GM21423 (cell line): Measurements from ENCODE around the gene WAS.
"Not testable (repeated sequence)": the region's sequence is repeated elsewhere in the genome, so short reads cannot be mapped to it uniquely, and the experiment has no call there.

Experiments
- ATAC-seq: cut with Tn5 transposase; IDR thresholded peaks from one replicate; pipeline ENCODE4 v1.9.1; 2021; ENCODE audit warnings: mild to moderate bottlenecking, moderate library complexity; ENCODE audit not compliant: unreplicated experiment

Gene WAS

DNA sequence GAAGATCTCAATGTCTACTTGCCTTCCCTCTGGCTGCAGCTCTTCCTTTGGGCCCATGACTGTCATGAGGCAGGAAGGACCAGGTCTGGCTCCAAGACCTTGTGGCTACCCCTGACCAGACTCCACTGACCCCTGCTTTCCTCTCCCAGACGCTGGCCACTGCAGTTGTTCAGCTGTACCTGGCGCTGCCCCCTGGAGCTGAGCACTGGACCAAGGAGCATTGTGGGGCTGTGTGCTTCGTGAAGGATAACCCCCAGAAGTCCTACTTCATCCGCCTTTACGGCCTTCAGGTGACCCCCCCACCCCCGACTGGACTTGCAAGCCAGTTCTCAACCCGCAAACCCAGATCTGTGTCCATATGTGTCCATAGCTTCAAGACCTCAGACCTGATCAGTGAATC is 535 bp downstream of the WAS start:
- no peak for ATAC-seq

DNA sequence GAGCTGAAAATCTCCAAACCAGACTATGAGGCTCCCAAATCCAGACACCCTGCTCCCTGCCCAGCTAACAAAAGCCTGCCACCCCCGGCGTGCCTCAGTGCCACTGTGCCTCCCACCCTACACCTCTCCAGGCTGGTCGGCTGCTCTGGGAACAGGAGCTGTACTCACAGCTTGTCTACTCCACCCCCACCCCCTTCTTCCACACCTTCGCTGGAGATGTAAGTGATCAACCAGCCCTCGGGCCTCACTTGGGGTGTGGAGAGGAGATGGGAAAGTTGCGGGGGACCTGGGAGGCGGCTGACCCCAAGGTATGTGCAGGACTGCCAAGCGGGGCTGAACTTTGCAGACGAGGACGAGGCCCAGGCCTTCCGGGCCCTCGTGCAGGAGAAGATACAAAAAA is 1.8 kb downstream of the WAS start:
- no peak for ATAC-seq

DNA sequence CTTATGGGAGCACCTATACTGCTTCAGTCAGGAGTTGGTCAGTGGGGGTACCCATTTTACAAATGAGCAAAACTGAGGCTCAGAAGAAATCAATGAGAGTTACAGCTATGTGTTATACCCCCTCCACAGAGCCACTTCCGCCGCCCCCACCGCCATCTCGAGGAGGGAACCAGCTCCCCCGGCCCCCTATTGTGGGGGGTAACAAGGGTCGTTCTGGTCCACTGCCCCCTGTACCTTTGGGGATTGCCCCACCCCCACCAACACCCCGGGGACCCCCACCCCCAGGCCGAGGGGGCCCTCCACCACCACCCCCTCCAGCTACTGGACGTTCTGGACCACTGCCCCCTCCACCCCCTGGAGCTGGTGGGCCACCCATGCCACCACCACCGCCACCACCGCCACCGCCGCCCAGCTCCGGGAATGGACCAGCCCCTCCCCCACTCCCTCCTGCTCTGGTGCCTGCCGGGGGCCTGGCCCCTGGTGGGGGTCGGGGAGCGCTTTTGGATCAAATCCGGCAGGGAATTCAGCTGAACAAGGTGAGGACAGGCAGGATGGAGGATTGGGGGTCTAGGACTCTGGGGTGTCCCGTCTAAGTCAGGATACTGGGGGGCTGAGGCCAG is 5.0 kb downstream of the WAS start:
- no peak for ATAC-seq

DNA sequence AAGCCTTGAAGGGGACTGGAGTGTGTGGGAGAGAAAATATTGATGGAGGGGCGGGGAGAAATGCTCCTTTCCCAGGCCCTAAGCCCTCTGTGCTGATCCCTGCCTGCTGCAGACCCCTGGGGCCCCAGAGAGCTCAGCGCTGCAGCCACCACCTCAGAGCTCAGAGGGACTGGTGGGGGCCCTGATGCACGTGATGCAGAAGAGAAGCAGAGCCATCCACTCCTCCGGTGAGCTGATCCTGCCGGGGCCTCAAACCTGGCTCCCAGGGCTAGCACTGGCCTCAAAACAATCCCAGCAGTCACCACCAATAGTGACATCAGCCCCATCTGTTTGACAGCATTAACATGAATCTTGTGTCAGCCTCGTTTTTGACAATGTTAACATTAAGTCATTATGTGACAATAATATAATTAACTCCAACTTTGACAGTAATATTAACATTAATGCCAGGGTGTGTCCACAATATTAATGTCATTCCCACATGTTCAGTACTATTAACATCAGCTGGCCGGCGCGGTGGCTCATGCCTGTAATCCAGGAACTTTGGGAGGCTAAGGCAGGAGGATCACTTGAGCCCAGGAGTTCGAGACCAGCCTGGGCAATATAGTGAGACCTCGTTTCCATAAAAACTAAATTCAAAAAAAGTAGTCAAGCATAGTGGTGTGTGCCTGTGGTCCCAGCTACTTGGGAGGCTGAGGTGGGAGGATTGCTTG is 5.8 kb downstream of the WAS start:
- no peak for ATAC-seq

DNA sequence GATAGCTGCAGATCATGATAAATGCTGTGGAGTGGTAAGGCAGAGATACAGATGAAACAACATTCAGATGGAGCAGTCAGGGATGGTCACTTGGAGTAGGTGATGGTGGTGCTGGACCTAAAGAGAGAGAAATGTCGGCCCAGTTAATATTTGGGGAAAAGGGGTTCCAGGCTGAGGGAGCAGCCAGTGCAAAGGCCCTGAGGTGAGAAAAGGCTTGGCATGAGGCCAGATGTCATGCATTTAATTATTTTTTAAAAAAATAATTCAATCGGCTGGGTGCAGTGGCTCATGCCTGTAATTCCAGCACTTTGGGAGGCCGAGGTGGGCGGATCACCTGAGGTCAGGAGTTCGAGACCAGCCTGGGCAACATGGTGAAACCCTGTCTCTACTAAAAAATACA is 8.1 kb downstream of the WAS start:
- ATAC-seq: not testable (repeated sequence)

DNA sequence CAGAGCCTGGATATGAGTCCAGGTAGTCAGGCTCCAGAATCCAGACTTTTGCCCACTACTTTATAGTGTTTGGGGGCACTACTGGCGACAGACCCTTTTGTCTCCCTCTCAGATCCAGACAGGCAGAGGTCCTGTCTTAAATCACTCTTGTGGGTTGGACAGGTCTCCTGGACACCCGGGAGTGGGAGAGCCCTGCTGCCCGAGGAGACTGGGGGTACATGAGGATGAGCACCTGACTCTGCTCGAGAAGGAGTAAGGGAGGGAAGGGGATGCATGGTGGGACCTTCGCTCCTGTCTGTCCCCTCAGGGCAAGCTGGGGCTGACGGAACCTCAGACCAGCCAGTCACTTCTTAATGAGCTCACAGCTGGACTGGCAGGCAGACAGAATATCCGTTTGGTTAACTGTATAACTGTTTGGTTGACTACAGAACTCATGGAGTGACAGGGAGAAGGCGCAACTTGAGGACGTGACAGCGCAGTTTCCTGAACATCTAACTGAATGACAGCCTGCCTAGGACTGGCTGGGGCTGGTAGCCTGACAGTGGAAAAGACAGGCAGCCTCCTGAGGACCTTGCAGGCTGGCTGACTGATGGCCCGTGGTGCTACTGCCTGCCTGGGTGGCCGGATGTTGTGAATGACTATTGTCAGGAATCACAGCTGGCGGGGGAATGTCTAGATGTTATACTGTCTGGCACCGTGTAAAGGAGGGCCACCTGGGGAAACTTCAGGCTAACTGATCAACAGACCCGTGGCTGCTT is 11.4 kb downstream of the WAS start:
- no peak for ATAC-seq

DNA sequence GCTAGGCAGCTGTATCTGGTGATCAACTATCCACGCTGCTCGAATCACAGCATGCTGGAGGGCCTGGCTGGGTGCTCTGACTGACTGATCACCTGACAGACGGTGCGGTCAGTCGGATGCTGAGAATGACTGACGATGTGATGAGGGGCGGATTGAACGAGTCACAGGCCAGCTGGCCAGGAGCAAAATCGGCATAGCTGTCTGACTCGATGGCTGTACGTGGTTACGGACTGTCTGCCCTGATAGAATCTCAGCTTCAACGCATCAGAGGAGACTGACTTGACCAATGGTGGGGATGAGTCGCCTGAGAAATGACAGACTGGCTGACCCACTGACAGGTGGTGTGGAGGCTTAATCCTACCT is 11.9 kb downstream of the WAS start:
- ATAC-seq: no peak

DNA sequence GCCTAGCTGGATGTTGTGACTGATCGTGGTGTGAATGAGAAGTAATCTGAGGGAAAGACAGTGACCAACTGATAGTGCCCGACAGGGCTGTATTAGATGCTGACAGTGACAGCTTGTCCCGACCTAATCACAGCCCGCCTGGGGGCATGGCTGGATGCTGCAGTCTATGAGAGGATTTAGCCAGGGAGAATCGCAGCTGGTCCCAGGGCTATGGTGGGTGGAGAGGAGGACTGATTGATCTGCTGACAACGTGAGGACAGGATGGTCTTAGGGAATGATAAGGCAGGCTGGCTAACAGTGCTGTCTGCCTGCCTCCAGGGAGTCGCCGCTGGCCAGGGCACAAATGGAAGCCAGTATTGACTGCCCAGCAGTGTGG is 12.3 kb downstream of the WAS start:
- no peak for ATAC-seq

DNA sequence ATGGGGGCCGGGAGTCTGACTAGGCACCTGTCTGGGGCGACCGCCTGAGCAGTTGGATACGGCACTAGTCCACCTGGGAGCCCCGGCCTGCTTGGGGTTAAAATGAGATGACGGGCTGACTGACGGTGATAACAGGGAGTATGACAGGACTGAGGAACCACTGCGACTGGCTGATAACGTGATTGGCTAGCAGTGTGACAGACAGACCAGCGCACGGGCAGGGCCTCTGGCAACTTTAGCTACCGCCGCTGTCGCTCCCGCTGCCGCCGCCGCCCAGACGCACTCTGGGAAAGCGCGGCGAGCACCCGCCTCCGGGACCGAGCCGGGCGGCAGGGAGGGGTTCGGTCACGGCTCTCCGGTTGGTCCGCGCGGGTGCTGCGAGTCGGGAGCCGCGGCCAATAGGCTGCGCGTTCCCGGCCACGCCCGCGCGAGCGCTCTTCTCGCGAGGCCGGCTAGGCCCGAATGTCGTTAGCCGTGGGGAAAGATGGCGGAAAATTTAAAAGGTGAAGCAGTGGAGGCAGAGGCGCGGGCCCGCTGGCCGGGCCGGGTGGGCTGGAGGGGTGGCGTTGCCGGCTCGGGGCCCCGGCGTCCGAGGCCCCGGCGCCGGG is 12.8 kb downstream of the WAS start, which contains the start of gene SUV39H1:
Gene SUV39H1, plus strand, starts transcription at position 434 of the 608 bp plus-strand sequence. Its CDS starts 51 bp downstream, at position 485.
- ATAC-seq: peak; percentile 82

DNA sequence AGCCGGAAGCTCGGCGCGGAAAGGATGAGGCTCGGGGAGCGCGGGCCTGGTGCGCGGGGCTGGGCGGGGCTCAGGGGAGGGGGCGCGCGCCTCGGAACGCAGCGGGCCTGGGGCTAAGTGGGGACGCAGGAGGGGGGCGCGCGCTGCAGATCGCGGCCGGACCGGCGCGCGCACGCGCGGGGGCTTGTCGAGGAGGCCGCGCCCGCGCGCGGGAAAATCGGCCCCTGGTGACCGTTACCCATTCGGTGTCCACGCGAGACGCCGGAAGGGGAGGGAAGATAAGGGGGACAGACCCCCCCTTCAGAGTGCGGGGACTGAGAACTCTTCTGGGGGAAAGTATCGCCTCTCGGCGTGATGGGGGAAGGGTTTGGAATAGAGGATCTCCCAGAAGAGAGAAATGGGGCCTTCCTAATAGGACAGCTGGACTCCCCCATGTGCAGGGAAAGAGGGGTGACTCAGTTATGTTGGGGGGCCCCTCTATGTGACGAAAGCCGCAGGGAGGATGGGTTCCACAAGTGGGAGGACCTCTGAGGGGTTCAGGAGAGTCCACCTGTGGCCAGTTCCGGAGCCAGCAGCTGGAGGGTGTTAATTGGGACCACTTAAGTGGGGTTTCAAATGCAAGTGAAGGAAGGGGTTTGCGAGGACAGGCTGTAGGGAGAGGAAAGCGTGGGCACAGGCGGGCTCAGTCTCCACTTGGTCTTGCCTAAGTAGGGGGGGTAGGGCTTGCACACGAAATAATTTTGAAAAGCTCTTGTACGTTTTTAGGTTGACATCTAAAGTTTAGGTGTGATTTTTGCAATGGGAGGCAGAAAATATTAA is 13.5 kb downstream of the WAS start:
- ATAC-seq: peak; percentile 5

DNA sequence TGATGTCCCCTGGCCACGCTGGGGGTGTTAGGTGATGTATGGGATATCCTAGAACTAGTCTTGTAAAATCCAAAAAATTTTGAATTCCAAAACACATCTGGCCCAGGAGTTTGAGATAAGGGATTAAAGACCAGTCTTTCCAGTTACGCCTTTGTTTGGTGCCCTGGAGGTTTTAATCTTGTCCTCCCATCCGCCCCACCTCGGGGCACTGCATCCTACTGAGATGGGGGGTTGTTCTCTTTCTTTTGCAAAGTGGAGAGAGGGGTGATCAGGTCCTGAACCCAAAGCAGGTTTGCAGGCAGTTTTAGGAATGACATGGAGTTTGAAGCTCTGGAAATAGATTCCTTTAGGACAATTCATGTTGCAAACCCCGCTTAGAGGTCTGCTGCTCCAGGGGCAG is 14.7 kb downstream of the WAS start:
- ATAC-seq: no peak

DNA sequence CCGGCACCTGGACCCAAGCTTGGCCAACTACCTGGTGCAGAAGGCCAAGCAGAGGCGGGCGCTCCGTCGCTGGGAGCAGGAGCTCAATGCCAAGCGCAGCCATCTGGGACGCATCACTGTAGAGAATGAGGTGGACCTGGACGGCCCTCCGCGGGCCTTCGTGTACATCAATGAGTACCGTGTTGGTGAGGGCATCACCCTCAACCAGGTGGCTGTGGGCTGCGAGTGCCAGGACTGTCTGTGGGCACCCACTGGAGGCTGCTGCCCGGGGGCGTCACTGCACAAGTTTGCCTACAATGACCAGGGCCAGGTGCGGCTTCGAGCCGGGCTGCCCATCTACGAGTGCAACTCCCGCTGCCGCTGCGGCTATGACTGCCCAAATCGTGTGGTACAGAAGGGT is 16.6 kb downstream of the WAS start:
- ATAC-seq: no peak

DNA sequence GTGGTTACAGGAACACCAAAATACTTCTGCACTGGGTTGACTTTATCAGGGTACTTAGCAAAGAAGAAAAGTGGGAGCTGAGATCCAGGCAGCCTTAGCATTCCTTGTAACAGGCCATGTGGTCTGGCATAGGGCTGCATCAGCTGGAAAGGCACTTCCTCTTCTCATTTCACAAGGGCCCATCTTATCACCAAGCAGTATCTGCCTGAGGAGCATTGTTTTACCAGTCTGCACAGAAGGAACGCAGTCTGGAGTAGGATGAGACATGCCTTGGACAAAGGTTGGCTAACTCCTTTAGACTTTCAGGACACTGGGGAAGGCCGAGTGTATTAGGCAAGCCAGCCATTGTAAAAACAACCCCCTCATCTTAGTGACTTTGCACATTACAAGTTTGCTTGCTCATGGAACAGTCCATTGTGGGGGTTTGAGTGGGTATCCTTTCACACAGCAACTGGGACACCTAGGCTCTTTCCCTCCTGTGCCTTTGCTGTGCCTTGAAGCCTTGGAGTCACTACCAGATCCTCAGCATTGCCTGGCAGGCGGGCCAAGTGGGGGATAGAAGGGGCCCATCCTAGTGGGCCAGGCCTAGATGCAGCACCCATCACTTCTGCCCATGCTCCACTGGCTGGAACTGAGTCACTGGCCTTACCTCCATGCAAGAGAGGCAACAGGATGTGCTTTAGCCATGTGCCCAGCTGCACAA is 17.5 kb downstream of the WAS start:
- no peak for ATAC-seq

DNA sequence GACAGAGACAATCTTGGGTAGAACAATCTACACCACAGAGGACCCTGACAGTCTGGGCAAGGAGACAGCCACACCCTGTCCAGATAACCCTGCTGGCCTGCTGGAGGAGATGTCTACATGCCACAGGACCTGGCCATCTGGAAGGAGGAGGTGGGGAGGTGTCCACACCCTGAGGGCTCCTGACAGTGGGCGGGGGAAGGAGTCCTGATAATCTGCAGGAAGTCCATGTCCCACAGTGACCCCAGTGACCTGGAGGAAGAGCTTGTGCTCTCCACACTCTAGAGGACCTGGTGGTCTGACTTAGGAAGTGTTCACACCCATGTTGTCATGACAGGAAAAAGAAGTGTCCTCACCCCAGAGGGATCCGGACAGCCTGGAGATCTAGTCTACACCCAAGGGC is 18.4 kb downstream of the WAS start:
- no peak for ATAC-seq

DNA sequence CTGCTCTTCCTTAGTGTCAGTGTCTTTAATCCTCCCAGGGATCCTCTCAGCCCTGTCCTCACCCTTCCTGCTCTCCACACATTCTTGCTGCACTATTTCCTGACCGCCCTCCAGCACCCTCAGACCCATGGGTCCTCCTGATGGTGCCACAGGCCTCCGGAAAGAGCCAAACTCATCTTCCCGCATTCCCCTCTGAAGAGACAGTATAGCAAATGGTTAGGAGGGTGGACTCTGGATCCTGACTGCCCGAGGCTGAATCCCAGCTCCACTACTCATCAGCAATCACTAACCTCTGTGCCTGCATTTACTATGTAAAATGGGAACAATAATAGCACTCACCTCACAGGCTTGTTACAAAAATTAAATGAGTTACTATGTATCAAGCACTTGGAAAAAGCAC is 19.1 kb downstream of the WAS start:
- no peak for ATAC-seq

DNA sequence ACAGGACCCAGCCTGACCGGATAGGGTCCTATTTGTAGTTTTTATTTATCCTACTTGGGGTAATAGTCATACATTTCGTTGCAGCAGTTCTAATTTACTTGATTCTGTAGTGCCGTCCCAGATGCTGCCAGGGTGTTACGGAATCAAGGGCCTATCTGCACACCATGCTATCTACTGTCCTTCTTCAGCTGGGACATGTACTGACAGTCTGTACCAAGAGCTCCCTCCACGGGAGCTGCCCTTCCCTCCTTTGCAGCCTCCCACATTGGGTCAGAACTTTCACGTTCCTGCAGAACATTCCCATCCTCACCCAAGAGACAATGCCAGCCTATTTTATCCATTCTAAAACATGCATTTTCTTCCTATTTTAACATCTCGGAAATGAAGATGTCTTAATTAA is 19.6 kb downstream of the WAS start:
- no peak for ATAC-seq

DNA sequence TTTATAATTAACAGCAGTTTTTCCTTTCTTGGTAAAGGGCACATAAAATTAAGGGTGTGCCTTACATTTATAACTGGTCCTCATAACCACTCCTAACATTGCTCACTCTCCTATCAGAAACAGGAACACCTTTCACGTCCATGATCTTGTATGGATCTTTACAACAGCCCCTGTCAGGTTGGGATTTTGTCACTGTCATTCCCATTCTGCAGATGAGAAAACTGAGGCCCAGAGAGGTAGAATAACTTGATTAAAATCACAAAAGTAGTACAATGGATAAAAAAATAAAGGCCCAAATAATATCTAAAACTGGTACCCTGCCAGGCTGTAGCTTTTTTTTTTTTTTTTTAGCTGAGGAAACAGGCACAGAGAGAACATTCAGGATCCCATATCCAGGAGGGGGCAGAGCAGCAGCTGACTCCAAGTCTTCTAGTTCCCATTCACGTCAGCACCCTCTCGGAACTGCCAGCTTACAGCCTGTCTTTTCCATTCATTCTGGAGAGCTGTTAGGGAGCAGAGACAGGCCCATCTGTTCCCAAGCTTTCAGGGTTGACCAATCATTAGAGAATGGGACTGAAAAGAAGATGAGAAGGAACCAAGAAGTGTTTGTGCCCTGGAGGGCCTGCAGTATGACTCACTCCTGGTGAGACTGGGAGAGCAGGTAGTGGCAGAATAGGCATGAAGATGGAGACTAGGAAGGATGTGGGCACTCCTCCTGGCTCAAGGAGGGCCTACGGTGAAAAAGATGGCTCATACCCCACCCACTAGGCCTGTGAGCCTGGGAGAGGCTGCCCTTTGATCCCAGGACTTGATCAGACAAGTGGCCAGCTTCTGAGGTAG is 20.3 kb downstream of the WAS start:
- no peak for ATAC-seq

DNA sequence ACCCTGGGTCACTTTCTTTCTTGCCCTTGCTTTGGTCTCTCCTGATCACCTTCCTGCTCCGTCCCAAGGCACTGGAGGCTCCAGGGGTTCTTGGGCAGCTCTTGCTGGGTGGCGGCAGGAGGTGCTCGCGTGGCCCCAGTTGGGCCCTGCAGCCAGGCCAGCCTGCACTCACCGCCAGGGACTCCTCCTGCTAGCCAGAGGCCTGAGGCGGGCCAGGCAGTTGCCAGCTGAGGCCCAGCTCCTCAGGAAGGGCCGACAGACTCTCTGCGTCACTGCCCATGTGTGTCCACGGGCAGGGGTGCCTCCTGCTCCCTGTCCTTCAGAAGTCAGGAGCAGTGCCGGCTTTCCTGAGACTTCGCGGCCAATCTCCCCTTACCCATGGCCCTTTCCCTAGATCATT is 22.3 kb downstream of the WAS start:
- no peak for ATAC-seq

DNA sequence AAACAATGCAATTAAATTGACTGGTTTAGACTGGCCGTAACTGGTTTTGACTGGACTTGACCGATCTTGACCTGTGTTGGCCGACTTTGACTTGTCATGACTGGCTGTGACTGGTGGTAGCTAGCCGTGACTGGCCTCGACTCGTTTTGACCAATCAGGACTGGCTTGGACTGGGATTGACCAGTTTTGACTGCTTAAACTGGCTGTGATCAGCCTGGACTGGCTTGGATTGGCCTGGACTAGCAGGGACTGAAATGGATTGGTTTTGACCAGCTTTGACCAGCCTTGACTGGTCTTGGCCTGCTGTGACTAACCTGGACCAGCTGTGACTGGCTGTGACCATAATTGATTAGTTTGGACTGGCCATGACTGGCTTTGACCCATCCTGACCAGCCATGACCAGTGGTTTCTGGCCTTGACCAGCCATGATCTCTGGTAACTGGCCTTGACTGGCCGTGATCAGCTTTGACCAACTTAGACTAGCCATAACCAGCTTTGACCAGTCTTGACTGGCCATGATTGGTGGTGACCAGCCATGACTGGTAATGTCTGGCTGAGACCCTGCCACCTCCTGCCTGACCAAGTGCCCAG is 26.0 kb downstream of the WAS start:
- no peak for ATAC-seq
